Activated gamma-delta T cell treated with anti-CD3 and anti-CD28 coated beads, Interleukin-2, amount 50 U/mL, for 16 hours (primary cell): ENCODE data around the gene NCF2.

Source experiments
- DNase-seq: peaks from one replicate; pipeline ENCODE4 v3.0.0-alpha.2; 2020; ENCODE audit warnings: low read depth

NCF2 gene

GRCh38 chr1:183612407-183612806, 22.1 kb upstream of the NCF2 start:
- DNase-seq, result no peak

GRCh38 chr1:183611021-183611420, 20.8 kb upstream of the NCF2 start:
- no peak for DNase-seq

- no peak for DNase-seq
Measured at GRCh38 chr1:183609759-183610452, 19.6 kb upstream of the NCF2 start.

GRCh38 chr1:183609313-183609712, 19.1 kb upstream of the NCF2 start:
- no peak for DNase-seq

- no peak for DNase-seq
Measured at GRCh38 chr1:183607322-183607980, 17.2 kb upstream of the NCF2 start.

GRCh38 chr1:183605904-183606303, 15.6 kb upstream of the NCF2 start:
- DNase-seq, result no peak

GRCh38 chr1:183604815-183605214, 14.6 kb upstream of the NCF2 start:
- DNase-seq, result no peak

- no peak for DNase-seq
Measured at GRCh38 chr1:183604038-183604808, 14.0 kb upstream of the NCF2 start.

GRCh38 chr1:183602510-183602909, 12.3 kb upstream of the NCF2 start:
- no peak for DNase-seq

- DNase-seq, result no peak
Measured at GRCh38 chr1:183600634-183601033, 10.4 kb upstream of the NCF2 start.

GRCh38 chr1:183600136-183600535, 9.9 kb upstream of the NCF2 start:
- no peak for DNase-seq

GRCh38 chr1:183598386-183598785, 8.1 kb upstream of the NCF2 start:
- DNase-seq, result no peak

GRCh38 chr1:183597656-183598347, 7.5 kb upstream of the NCF2 start:
- no peak for DNase-seq

- no peak for DNase-seq
Measured at GRCh38 chr1:183596500-183596899, 6.2 kb upstream of the NCF2 start.

- no peak for DNase-seq
Measured at GRCh38 chr1:183595537-183595936, 5.3 kb upstream of the NCF2 start.

- no peak for DNase-seq
Measured at GRCh38 chr1:183593356-183593755, 3.1 kb upstream of the NCF2 start.

- DNase-seq, result no peak
Measured at GRCh38 chr1:183592733-183593132, 2.5 kb upstream of the NCF2 start.

GRCh38 chr1:183589874-183590243, 400 bp downstream of the NCF2 start:
- no peak for DNase-seq

- no peak for DNase-seq
Measured at GRCh38 chr1:183589384-183589783, 875 bp downstream of the NCF2 start.

GRCh38 chr1:183588827-183589226, 1.4 kb downstream of the NCF2 start:
- DNase-seq, result no peak

- no peak for DNase-seq
Measured at GRCh38 chr1:183586926-183587325, 3.3 kb downstream of the NCF2 start.

- DNase-seq, result no peak
Measured at GRCh38 chr1:183586455-183586854, 3.8 kb downstream of the NCF2 start.

GRCh38 chr1:183585038-183585437, 5.2 kb downstream of the NCF2 start:
- DNase-seq, result no peak
